HG03139 (cell line): ENCODE measurements around the gene LDAF1.
"Not testable (repeated sequence)": the region's sequence is repeated elsewhere in the genome, so short reads cannot be mapped to it uniquely, and the experiment has no call there.

Experiments
- ATAC-seq: cut with Tn5 transposase; IDR thresholded peaks from one replicate; pipeline ENCODE4 v1.9.1; 2021; ENCODE audit not compliant: unreplicated experiment

Gene LDAF1

DNA sequence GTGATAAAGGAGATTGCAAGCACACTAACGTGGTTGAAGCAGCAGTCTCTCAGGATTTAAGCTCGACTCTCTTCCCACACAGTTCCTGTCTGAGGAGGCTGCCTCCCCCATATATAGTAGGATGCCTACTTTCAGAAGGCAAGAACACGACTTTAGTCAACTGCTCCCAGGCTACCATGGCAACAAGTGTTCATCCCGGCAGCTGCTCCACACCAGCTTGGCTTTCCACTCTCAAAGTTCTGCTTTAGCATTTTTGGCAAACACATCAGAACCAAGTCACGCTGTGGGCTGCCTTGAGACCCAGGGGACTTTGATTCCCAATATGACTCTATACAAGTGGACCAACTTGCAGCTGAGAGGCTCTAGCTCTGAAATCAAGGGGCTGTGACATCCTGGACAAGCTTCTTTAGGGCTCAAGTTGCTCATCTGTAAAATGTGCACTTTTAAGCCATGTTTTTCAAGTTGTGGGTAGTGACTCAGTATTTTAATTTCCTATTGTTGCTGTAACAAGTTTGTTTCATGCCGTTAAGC, 36.4 kb downstream of the LDAF1 start:
- ATAC-seq: no peak

DNA sequence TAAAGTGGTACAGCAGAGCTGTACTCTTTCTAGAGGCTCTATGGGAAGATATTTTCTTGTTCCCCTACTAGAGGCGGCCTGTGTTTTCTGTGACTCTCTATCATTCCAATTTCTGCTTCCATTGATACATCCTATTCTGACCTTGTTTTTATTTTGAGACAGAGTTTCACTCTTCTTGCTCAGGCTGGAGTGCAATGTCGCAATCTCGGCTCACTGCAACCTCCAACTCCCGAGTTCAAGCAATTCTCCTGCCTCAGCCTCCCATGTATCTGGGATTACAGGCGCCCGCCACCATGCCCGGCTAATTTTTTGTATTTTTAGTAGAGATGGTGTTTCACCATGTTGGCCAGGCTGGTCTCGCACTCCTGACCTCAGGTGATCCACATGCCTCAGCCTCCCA, 36.9 kb downstream of the LDAF1 start:
- ATAC-seq: not testable (repeated sequence)

DNA sequence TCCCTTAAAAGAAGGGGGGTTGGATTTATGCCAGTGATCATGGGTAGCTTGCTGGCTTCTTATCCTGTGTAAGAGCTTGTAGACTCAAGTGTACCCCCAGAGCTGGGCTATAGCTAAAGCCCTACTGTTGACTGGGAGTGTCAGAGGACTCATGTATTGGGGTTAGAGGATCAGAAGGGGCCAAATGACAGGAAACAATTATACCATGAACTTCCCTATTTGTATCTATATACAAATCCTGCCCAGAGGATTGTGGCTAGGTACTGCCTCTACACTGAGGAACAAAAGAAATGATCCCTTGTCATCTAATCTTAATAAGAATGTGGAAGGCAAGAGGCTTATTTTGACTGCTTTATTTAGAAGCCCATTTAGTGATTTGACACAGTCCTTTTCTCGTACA, 38.6 kb downstream of the LDAF1 start:
- ATAC-seq: no peak

DNA sequence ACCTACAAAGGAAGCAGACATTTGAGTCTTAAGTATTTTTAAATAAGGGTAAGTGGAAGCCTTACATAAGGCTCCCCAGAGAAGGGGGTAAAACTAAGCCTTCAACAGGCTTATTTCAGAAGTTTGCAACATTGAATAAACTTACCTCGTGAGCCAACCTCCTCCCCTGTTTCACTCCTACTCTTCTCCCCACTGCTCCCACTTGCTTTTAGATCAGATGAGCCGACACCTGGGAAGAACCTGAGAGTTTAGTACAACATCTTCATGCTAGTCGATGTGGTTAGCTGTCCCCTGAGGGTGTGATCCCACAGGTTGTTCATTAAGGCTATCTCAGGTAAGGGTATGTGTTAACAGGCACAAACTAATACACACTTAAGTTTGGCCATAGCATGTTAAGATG, 39.1 kb downstream of the LDAF1 start:
- no peak for ATAC-seq

DNA sequence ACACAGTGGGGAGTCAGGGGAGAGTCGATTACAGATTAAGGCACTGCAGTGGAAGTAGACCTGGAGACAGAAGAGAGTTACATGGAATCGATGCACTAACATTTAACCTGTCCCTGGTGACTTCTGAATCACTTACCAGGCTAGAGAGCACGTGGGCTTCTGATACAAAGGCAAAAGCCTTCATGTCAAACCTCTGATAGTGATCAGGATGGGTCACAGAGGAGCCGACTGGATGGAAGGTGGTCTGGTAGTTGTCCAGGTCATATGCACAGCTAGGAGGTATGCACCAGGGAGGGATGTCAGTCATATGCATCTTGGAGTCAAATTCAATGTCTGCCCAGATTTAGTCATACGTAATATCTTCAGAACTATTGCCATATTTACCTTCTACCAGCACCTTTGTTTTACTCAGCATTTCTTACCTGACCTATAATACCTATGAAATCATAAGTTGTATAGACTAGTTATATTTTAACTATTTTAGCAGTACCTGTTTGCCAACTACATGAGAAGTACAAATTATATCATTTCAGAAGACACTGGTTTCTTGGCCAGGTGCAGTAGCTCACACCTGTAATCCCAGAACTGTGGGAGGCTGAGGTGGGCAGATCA, 41.2 kb downstream of the LDAF1 start:
- no peak for ATAC-seq

DNA sequence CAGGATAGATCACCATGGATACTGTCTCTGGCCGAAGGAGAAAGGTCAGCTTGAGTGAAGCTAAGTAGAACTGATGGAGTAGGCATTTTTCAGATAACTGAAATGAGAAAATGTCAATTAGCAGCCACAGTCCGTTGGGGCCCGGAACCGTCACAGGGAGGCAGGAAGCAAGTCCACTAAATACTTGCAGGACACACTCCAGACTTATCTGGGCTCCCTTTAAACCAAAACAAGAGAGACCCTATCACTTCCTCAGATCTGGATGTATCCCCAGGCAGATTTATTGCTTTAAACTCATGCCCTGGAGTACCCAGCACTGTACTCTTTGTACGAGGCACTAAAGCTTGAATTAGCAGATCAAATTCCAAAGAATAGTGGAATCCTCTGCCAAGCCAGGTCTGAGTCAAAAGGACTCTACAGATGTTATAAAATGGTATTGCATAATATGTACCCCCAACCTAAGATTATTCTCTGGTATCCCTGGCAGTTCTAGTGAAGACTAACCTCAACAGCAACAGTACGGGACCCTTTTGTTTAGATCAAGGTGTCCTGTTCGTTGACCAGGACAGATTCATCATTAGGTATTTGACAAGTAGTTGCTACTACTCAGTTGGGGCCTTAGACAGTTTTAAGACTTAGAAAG, 44.8 kb downstream of the LDAF1 start:
- no peak for ATAC-seq

DNA sequence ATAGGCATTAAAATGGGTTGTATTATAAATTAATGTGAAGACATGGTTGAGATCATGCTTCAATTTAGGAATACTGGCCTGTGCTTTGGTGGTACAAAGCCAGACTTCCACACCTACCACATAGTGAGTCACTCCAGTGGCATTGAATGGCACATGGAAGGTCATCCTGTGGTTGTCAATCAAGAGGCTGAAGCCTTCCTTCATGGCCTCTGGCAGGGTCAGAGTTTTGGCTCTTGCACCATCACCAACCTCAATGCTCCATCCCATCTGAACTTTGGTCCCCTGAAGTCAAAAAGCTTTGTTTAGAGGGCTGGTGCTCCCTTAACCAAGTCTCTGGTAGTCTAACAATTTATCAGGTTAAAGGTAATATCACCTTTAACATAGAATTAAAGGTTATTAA, 46.8 kb downstream of the LDAF1 start:
- ATAC-seq: no peak

DNA sequence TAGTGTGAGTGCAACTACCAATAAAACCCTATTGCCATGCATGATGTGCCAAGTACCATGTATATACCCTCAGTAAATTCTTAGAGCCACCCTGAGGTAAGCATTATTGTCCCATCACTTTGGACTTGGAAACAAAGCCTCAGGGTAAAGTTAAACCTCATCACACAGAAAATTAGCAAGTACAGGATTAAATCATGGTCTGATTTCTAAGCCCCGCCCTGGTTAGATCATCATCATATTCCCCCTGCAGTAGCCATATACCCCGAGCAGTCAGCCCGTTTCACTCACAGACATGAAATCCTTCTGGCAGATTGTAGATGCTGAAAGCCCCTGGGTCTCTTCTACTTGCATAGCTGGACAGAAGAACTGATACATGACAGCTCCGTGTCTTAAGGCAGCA, 48.1 kb downstream of the LDAF1 start:
- no peak for ATAC-seq

DNA sequence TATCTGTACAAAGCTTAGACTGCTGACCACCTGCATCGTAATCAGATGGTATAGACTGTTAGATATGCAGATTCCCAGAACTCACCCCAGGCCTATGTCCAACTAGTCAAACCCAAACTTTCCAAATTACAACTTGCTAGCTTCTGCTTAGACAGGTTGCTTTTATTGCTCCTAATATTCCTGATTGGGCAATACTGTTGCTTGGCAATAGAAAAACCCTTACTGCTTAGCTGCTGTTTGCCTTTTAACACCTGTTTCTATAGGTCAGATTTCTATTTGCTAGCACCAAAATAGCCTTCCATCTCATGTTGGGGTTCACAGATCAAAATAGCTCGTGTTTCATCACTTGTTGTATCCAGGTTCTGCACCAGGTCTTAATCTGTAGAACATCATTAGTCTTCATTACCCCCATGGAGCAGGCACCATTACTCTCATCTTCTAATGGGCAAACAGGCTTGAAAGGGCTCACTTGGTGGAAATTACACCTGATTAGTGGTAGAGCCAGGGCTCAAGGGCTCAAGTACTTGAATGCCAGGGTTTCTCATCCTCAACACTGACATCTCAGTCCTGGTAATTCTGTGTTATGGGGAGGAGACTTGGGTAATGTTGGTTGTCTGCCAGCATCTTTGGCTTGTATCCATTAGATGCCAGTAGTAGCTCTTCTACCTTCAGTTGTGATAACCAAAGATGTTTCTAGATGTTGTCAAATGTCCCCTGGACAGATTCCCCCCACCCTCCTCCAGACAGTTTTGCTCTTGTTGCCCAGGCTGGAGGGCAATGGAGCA, 50.2 kb downstream of the LDAF1 start:
- ATAC-seq: no peak

DNA sequence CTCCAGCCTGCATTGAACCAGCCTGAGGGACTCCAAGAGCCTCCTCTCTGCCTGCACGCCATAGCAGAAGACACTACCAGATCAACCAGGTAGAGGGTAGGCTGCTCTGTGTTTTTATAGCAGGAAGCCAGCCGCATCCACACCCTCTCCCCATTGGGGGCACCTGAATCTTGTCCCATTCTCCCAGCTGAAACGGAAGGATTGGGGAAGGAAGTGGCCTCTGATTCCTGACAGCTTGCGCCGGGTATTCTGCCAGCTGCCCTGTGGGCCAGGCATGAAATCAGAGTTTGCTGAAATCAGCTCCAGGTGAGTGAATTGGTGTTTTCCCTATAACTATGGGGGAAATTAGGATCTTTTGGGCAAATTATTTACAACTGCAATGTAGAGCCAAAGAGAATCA, 53.0 kb downstream of the LDAF1 start, which contains the start of gene ZP2:
TSS of gene ZP2 (minus strand) at position 89 of the 400 bp plus-strand sequence. CDS start at position 62, 27 bp downstream.
- no peak for ATAC-seq

DNA sequence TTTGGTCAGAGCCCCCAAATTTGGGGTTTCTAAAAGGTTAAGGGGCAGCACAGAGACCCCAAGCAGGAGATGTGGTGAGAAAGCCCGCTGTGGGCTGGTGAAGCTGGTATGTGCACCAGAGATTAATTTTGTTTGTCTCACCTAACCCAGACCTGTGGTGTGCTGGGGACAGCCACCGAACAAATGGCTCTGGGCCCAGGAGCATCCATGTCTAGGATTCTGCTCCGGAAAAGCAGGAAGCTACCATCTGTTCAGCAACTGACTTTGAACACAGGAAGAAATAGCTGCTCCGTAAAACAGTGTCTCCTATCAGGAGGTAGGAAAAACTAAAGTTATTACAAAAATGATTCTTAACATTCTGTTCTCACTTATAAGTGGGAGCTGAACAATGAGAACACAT, 55.6 kb downstream of the LDAF1 start:
- ATAC-seq: no peak

DNA sequence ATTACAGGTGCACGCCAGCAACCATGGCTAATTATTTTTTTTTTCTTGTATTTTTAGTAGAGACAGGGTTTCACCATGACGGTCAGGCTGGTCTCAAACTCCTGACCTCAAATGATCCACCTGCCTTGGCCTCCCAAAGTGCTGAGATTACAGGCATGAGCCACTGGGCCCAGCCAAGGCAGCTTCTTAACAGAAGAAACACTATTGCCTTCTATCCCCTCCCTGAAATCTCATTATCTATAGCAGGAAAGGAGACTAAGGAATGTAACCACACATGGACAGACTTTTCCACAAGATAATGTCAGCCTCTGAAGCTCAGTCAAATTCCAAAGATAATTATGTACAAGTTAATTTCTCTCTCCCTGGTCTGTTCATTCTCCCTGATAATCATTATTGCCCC, 58.6 kb downstream of the LDAF1 start:
- ATAC-seq: no peak

DNA sequence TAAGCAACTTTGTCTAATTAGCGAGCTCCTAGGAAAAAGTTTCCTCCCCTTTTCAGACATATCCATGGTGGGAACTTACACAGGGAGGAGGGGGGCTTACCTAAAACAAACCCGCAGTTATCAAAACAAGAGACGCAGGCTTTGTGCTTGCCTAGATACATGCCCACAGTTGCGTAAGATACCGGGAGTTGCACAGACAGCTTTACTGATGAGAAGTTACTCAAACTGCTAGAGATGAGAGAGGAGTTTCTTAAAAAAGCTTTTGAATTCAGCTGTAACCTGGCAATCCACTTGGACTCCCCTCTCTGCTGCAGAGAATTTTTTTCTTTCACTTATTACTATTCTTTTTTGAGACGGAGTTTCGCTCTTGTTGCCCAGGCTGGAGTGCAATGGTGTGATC, 59.7 kb downstream of the LDAF1 start:
- ATAC-seq: no peak

DNA sequence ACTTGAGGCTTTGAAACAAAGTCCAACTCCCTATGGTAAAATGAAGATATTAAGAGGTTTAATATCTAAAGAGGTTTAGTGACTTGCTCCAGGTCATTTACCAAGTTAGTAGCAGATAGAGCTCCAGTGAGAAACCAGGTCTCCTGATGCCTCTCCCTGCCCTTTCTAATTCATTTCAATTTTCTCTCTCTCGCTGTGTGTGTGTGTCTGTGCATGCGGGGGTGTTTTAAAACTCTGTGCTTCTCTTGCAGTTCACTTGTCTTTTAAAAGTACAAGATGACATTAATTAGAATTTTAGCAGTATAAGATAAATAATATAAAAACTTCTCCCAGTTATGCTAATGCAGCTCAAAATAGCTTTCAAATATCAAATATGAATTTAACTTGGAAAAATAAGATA, 61.1 kb downstream of the LDAF1 start:
- no peak for ATAC-seq

DNA sequence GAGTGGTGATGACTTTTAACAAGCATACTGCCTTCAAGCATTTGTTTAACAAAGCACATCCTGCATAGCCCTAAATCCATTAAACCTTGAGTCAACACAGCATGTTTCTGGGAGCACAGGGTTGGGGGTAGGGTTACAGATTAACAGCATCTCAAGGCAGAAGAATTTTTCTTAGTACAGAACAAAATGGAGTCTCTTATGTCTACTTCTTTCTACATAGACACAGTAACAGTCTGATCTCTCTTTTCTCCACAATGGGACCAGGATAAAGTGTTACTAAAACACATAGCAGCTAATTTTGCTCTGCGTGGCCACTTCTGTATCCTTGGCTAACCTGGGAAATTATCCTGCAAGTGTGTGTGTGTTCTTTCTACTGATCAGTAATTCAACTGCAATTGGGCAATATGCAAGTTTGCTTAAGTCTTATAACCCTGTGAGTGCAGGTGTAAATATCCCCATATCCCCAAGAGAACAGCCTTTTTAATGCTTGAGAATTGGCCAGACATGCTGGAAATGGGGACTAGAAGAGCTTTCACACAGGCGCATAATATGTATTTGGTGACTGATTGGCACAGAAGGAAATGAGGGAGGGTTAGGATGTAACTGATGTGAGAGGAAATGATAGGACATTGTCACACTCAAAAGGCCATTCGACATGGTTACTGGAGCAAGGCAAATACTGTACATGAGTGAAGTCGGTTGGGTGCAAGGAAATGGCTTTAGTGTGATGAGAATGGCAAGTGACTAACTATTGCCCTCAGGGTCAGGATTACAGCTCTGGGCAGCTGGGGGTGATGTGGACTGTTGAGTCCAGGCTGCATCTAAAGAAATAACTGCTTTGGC, 64.2 kb downstream of the LDAF1 start:
- ATAC-seq: no peak

DNA sequence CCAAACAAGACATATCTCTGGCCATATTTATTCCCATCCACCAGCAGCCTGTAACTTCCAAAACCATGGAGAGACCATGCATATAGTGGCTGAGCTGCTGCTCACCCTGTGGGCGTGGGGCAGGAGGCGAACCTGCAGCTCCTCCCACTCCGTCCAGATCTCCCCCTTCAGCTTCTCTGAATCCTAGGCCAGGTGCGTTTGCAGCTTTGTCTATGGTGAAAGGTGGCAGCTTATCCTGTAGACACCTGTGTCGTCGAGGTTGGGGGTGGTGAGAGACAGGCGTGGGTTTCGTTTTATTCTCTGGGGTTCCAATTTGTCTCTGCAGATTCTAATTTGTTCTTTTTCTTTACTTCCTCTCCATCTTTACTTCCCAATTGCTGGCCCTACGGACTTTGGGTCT, 65.3 kb downstream of the LDAF1 start:
- ATAC-seq: no peak

DNA sequence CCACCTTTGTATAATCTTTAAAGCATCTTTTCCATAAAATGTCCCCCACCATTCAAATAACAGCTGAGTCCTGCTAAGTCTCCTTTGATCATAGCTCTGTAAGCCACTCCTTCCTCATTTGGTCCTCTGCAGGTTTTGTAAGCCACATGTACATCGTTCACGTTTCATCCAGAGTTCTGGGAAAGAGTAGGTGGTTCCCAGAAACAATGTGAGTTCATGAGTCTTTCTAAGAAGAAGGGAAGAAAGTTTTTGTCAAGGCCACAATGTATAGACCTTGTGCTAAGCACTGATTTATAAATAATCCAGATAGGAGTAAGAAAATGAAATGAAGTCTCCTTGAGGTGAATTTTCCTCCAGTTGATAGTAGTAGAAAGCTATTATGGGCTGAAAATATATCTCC, 66.3 kb downstream of the LDAF1 start:
- ATAC-seq: no peak

DNA sequence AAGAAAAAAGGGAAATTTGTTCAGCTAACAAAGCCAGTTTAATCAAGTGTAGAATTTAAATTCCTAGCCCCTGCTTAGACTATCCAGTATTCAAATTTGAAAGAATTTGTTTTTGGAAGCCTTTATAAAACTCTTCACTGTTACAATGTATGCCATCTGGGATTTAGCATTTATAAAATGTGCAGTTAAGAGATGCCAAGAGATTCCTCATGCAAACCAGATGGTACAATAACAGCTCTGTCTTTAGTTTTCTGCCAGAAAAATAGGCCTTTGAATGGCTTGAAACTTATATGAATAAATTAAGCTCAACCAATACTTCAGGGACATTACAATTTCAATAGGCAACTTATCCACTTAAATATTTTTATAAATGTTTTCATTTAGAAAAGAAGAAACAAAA, 68.3 kb downstream of the LDAF1 start:
- ATAC-seq: no peak

DNA sequence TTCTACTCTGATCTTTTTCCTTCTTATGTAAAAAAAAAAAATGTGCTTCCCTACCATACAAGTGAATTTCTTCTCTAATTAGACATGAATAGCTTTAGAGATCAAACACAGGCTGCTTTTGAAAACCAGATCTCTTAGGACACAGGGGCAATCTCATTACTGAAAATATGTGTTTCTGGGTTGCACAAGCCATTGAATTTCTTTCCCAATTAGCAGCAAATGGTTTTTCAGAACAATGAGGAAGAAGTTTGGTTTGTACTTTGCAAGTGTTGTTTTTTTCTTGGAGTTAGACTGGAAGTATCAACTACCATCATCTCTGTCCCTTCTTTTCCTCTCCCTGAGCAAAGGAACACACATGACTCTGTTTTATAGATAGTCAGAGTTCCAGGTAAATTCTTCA, 69.4 kb downstream of the LDAF1 start:
- ATAC-seq: no peak

DNA sequence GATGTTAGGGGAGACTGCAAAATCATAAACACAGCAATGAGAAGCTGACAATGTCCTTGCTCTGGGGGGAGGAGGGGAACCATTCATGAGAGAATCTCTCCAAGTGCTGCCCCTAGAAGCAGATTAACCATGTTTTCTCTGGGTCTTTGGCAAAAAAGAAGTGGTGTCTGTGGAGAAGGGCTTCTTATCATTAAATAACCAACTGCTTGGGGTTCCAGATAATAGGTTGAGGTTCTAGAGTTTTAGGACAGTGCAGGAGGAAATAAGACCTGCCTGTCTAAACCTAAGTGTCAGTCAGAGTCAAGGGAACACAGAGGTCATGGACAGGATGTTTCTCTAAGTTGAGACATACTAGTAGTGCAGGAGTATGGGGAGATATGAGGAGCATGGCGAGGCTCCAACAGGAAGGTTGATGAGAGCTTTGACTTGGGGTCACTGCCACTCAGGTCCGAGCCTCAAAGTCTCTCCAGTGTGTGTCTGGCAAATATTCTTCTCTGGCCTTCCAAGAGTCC, 69.9 kb downstream of the LDAF1 start:
- no peak for ATAC-seq
